ENCODE results near the gene LYPD4.
A peak's percentile ranks its signal among the peaks of the same experiment; 100 is the strongest.
"Not testable (repeated sequence)": the region's sequence is repeated elsewhere in the genome, so short reads cannot be mapped to it uniquely, and the experiment has no call there.

Gene LYPD4

GRCh38 chr19:41796362-41796761, 48.1 kb downstream of the LYPD4 start, which contains the start of gene CEACAM3:
Gene CEACAM3 (plus strand): TSS chr19:41796587. CDS start chr19:41796678, 91 bp downstream.
- no peak for FAIRE-seq

- FAIRE-seq = no peak
These were observed 49.4 kb downstream of the LYPD4 start for GRCh38 chr19:41795031-41795461.

GRCh38 chr19:41793414-41793727, 51.1 kb downstream of the LYPD4 start:
- no peak for FAIRE-seq

- peak; percentile 48 for FAIRE-seq
These were observed 51.7 kb downstream of the LYPD4 start for GRCh38 chr19:41792513-41793413.

- not testable (repeated sequence) for FAIRE-seq
These were observed 55.4 kb downstream of the LYPD4 start for GRCh38 chr19:41789053-41789452.

- not testable (repeated sequence) for FAIRE-seq
These were observed 56.0 kb downstream of the LYPD4 start for GRCh38 chr19:41788518-41788917.

All from TTC549 (cell line).